ENCODE data around the gene CRIP2.

The CRIP2 gene

DNA sequence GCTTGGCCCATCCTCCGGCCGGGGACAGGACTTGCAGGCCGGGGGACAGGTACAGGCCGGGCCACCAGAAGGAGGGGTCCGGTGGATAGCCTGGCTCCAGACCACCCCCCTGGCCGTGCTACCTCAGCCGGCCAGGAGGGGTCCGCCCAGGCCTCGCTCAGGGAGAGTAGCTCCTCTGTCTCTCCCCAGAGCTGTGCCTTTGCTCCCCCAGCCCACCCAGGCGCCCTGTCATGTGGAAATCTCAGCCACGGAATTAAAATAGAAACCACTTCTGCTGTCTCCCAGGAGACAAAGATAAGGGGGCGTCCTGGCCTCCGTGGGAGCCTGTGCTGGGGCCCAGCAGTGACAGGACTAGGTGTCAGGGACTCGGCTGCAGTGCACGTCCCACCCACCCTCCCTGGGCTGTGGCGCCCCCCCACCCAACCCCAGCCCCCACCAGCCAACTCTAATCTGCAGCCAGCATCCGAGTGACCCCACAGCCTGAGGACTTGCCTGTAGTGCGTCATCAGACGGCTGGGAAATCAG lies 3.3 kb upstream of the CRIP2 start:
- peaks cover 6% of the 10 kb centered on the region; the same call in 1 of the 2 replicates for H3K27me3 ChIP-seq (ENCODE audit: control insufficient read depth, insufficient read depth, low read length)
- H3K4me3 ChIP-seq (ENCODE audit: low read length): no peak overlapping the region
- H3K36me3 ChIP-seq (ENCODE audit: control insufficient read depth, insufficient read depth, low read length): peaks cover 29% of the 10 kb centered on the region
- no peak for DNase-seq (ENCODE audit: low read depth, low spot score)
- no peak overlapping the region for H3K27ac ChIP-seq (ENCODE audit: low read length)
- H3K4me1 ChIP-seq (ENCODE audit: control insufficient read depth, insufficient read depth, low read length): peaks cover 15% of the 10 kb centered on the region
- H3K9me3 ChIP-seq (ENCODE audit: control insufficient read depth, insufficient read depth, low read length): no peaks in the 10 kb centered on the region
- no CpG with 5 or more reads among the region's 19 CpGs for WGBS (ENCODE audit: insufficient coverage, insufficient read length)

- Histone ChIP-seq H3K27me3 (ENCODE audit: control insufficient read depth, insufficient read depth, low read length) (peaks cover 6% of the 10 kb centered on the region; the same call in 1 of the 2 replicates), H3K9me3 (ENCODE audit: control insufficient read depth, insufficient read depth, low read length) (no peaks in the 10 kb centered on the region), H3K27ac (ENCODE audit: low read length) (no peak overlapping the region), H3K4me3 (ENCODE audit: low read length) (no peak overlapping the region), H3K36me3 (ENCODE audit: control insufficient read depth, insufficient read depth, low read length) (peaks cover 23% of the 10 kb centered on the region), H3K4me1 (ENCODE audit: control insufficient read depth, insufficient read depth, low read length) (peaks cover 17% of the 10 kb centered on the region)
- DNase-seq (ENCODE audit: low read depth, low spot score): no peak
- no CpG with 5 or more reads among the region's 8 CpGs for WGBS (ENCODE audit: insufficient coverage, insufficient read length)
These were observed 2.7 kb upstream of the CRIP2 start for GRCh38 chr14:105471823-105472485.

DNA sequence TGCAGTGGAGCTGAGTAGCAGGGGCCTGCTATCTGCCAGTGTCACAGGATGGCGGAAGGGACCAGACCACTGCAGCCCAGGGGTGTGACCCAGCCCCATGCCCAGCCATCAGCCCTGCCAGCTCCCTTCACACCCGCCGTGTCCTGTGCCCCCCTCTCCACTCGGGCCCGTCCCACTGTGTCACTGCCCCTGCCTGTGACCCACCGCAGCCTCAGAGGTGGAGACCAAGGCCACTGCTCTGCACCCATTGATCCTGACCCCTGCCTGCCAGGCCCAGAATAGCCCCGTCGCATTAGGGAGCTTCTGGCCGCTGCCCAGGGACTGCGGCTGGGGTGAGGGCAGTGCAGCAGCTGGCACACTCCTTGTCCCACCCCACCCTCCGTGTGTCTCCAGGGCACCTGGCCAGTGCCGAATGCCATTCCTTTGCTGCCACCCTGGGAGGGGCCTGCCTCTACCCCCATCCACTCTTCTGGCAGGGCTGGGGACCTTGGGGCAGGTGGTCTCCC lies 2.1 kb upstream of the CRIP2 start:
- Histone ChIP-seq H3K36me3 (ENCODE audit: control insufficient read depth, insufficient read depth, low read length) (peaks cover 18% of the 10 kb centered on the region), H3K4me3 (ENCODE audit: low read length) (no peak overlapping the region), H3K9me3 (ENCODE audit: control insufficient read depth, insufficient read depth, low read length) (no peaks in the 10 kb centered on the region), H3K27me3 (ENCODE audit: control insufficient read depth, insufficient read depth, low read length) (peaks cover 6% of the 10 kb centered on the region; the same call in 1 of the 2 replicates), H3K4me1 (ENCODE audit: control insufficient read depth, insufficient read depth, low read length) (peaks cover 17% of the 10 kb centered on the region), H3K27ac (ENCODE audit: low read length) (no peak overlapping the region)
- WGBS (ENCODE audit: insufficient coverage, insufficient read length): no CpG with 5 or more reads among the region's 12 CpGs
- no peak for DNase-seq (ENCODE audit: low read depth, low spot score)

DNA sequence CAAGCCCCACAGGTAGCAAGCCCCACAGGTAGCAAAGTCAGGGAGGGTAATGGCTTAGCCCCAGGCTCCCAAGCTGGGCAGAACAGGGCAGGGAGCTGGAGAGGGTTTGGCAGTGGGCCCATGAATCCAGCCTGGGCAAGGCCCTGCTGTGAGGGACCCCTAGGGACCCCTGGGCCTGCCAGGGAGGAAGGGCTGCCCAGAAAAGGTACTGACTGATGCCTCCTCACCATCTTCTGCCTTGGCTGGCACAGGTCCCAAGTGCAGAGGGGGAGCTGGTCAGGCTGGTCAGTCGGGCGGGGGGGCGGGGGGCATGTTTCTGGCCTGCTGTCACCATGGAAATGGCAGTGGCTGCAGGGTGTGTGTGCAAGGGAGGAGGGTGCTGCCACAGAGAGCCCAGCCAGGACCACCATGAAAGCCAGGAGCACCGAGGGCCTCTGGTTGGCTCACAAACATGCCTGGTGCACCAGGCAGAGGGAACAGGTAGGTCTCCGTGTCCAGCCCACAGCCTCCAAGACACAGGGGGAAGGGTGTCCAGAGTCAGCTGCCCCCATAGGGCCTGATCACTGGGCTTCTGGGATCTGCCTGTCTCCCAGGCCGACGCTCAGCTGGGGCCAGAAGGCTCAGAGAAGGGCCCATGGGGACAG lies 1.5 kb upstream of the CRIP2 start:
- Histone ChIP-seq H3K27me3 (ENCODE audit: control insufficient read depth, insufficient read depth, low read length) (peaks cover 10% of the 10 kb centered on the region; the same call in 1 of the 2 replicates), H3K4me3 (ENCODE audit: low read length) (no peak overlapping the region), H3K36me3 (ENCODE audit: control insufficient read depth, insufficient read depth, low read length) (peaks cover 14% of the 10 kb centered on the region), H3K4me1 (ENCODE audit: control insufficient read depth, insufficient read depth, low read length) (peaks cover 16% of the 10 kb centered on the region), H3K9me3 (ENCODE audit: control insufficient read depth, insufficient read depth, low read length) (no peaks in the 10 kb centered on the region), H3K27ac (ENCODE audit: low read length) (no peak overlapping the region)
- no CpG with 5 or more reads among the region's 7 CpGs for WGBS (ENCODE audit: insufficient coverage, insufficient read length)
- DNase-seq (ENCODE audit: low read depth, low spot score): no peak

DNA sequence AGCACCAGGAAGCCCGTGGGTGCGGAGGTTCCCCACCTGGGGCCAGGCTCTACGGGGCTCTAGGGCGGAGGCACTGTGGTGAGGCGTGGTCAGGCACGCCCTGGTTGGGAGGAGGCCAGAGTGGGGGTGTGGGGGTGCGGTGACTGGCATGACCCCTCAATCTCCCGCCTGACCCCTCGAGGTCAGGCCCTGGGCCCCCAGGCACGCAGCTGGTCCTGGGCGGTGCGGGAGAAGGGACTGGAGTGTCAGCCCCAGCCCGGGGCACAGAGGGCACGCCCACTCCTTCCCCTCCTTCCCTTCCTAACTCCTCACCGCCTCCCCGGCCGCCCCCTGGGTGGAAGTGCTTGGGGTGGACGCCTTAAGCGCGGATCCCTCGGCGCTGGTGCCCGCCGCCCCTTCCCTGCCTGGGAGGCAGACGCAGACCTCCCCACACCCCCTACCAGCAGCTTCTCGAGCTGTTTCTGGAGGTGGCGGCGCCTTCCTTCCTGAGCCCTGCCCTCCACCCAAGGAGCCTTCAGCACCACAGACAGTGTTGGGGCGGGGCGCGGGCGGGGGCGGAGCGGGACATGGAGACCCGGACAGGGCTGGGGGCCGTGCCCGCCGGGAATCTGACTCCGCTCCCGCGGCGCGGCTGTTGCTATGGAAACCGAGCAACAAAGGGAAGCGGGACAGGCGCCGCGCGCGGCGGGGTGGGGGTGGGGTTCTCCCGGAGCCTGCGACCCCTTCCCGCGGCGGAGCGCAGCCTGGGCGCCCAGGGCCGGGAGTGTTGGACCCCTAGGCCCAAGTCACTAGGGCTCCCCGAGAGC lies 741 bp upstream of the CRIP2 start:
- H3K27ac ChIP-seq (ENCODE audit: low read length): no peak overlapping the region
- WGBS (ENCODE audit: insufficient coverage, insufficient read length): no CpG with 5 or more reads among the region's 60 CpGs
- DNase-seq (ENCODE audit: low read depth, low spot score): peak; percentile 80

DNA sequence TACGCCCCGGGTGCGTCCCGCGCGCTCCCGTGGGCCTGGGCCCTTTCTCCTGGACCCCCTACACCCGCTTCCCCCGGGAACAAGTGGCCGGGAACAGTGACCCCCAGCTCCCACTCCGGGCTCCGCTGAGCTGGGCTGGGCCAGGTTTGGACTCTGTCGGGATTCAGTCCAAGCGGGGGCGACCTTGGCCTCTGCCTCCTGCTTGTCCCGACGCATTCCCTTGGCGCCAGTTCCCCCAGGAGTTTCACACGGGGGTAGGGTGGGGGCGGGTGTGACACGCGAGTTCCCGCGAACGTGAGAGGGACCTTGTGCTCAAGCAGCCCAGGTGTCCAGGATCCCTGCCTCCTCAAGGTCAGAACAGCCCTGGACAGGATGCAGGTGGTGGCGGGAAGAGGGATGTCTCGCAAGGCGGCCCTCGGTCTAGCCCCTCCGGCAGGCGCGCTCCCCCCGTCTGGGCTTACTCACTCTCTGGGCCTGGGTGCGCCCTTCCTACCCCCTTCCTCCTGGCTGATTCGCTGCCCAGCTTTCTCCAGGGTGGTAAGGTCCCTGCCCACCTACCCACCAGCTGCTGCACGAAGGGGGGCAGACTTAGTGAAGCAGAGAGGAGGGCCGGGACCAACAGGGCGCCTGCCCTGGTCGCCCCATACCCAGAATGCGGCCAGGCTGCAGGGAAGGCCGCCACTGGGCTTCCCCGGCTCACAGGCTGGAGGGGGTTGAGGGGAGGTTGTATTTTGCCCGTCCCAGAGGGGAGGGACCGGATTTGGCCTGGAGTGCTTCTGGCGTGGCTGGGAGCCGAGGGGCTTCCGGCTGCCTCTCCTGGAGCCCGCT lies 862 bp downstream of the CRIP2 start:
- DNase-seq (ENCODE audit: low read depth, low spot score): no peak
- peak overlapping the region; percentile 81; the same call in 1 of the 2 replicates for H3K4me3 ChIP-seq (ENCODE audit: low read length)
- no peaks in the 10 kb centered on the region for H3K9me3 ChIP-seq (ENCODE audit: control insufficient read depth, insufficient read depth, low read length)
- peaks cover 3% of the 10 kb centered on the region; the same call in 1 of the 2 replicates for H3K36me3 ChIP-seq (ENCODE audit: control insufficient read depth, insufficient read depth, low read length)
- peaks cover 20% of the 10 kb centered on the region for H3K4me1 ChIP-seq (ENCODE audit: control insufficient read depth, insufficient read depth, low read length)
- no peak overlapping the region for H3K27ac ChIP-seq (ENCODE audit: low read length)
- WGBS (ENCODE audit: insufficient coverage, insufficient read length): no CpG with 5 or more reads among the region's 48 CpGs
- peaks cover 26% of the 10 kb centered on the region for H3K27me3 ChIP-seq (ENCODE audit: control insufficient read depth, insufficient read depth, low read length)

More for the DNA sequence above, 741 bp upstream of the CRIP2 start:
- peak overlapping the region; percentile 81; the same call in 1 of the 2 replicates for H3K4me3 ChIP-seq (ENCODE audit: low read length)
- H3K4me1 ChIP-seq (ENCODE audit: control insufficient read depth, insufficient read depth, low read length): peaks cover 18% of the 10 kb centered on the region
- H3K36me3 ChIP-seq (ENCODE audit: control insufficient read depth, insufficient read depth, low read length): peaks cover 10% of the 10 kb centered on the region; the same call in 1 of the 2 replicates
- peaks cover 12% of the 10 kb centered on the region; the same call in 1 of the 2 replicates for H3K27me3 ChIP-seq (ENCODE audit: control insufficient read depth, insufficient read depth, low read length)
- H3K9me3 ChIP-seq (ENCODE audit: control insufficient read depth, insufficient read depth, low read length): no peaks in the 10 kb centered on the region

DNA sequence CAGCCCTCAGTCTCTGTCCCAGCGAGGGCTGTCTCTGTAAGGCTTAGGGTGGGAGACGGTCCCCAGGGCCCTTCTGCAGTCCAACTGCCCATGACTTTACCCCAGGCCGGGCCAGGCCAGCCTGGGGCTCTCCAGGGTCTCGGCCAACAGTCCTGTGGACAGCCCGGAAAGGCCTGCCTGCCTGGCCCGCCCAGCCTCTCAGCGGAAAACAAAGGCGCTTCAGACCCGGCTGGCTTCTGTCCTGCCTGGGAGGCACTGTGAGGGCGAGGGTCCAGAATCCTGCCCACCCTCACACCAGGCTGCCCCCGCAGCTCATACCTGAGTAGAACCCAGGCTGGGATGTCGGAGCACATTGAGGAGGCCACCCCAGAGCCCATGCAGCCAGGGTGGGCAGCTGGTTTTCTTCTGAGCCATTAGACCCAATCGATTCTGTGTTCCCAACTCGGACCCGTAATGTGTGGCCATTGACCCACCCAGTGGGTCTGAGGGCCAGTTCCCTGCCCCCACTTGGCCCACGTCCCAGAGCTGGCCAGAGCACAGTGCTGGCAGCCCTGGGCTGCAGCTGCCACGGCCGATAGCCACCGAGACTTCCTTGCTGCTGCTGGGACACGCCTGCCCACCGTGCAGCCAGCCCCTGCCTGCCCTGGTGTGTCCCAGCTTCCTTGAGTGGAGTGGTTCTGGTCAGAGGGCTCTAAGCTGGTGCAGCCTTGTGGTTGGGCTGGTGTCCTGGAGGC lies 1.6 kb downstream of the CRIP2 start:
- no peak overlapping the region for H3K4me3 ChIP-seq (ENCODE audit: low read length)

GRCh38 chr14:105476831-105477659 lies 2.4 kb downstream of the CRIP2 start:
- no peak overlapping the region for H3K4me3 ChIP-seq (ENCODE audit: low read length)
- DNase-seq (ENCODE audit: low read depth, low spot score): no peak
- peaks cover 25% of the 10 kb centered on the region for H3K4me1 ChIP-seq (ENCODE audit: control insufficient read depth, insufficient read depth, low read length)
- no peak overlapping the region for H3K27ac ChIP-seq (ENCODE audit: low read length)
- no CpG with 5 or more reads among the region's 16 CpGs for WGBS (ENCODE audit: insufficient coverage, insufficient read length)
- peaks cover 27% of the 10 kb centered on the region for H3K27me3 ChIP-seq (ENCODE audit: control insufficient read depth, insufficient read depth, low read length)
- H3K9me3 ChIP-seq (ENCODE audit: control insufficient read depth, insufficient read depth, low read length): no peaks in the 10 kb centered on the region
- H3K36me3 ChIP-seq (ENCODE audit: control insufficient read depth, insufficient read depth, low read length): no peaks in the 10 kb centered on the region; the same call in 1 of the 2 replicates

More for the DNA sequence above, 1.6 kb downstream of the CRIP2 start:
- Histone ChIP-seq H3K9me3 (ENCODE audit: control insufficient read depth, insufficient read depth, low read length) (no peaks in the 10 kb centered on the region), H3K27me3 (ENCODE audit: control insufficient read depth, insufficient read depth, low read length) (peaks cover 27% of the 10 kb centered on the region), H3K36me3 (ENCODE audit: control insufficient read depth, insufficient read depth, low read length) (no peaks in the 10 kb centered on the region; the same call in 1 of the 2 replicates), H3K27ac (ENCODE audit: low read length) (no peak overlapping the region), H3K4me1 (ENCODE audit: control insufficient read depth, insufficient read depth, low read length) (peaks cover 23% of the 10 kb centered on the region)
- WGBS (ENCODE audit: insufficient coverage, insufficient read length): no CpG with 5 or more reads among the region's 21 CpGs
- no peak for DNase-seq (ENCODE audit: low read depth, low spot score)
